ENCODE results near the gene CLPTM1.

Gene CLPTM1

DNA sequence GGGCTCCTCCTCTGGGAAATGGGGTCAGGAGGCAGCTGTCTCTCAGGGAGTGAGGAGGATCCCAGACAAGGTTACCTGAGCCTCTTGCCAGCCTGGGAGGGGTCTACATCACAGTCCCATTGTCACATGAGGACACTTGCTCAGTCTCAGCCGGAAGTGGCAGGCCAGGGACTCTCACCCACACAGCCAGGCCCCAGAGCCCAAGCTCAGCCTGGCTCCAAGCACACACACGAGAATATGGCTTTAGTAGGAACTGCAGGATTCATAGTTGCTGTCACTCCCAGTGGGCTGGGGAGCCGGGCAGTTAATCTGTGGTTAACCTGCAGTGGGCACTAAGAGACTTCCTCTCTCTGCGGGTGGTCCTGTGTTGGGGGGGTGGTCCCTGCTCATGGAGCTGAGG lies 30.3 kb downstream of the CLPTM1 start:
- DNase-seq (ENCODE audit: extremely low spot score), result no peak
- ChIA-PET CTCF (no interaction called here), POLR2A (no interaction called here)
- TF ChIP-seq SP1 (IDR thresholded peaks at IDR 0.05), result no peak

DNA sequence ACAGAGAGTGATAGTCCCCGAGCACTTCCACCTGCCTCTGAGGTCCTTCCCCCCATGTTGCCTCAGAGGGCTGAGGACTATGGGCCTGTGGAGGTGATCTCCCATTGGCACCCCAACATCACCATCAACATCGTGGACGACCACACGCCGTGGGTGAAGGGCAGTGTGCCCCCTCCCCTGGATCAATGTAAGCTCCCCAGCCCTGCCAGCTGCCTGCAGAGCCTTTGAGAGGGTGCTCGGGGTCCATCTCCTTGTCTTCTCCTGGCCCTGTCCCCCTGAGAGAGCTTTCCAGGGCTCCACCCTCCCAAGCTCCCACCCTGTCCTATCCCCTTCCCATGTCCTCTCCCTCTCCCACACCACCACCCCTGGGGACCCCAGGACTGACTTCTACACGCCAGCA lies 31.2 kb downstream of the CLPTM1 start:
- POLR2A ChIA-PET, result interaction anchor here (0.7 to 1.1 kb wide), 2 partner anchors 29 to 30 kb away, joined by 3 read pairs; no protein-coding TSS in a partner anchor
- TF ChIP-seq TARDBP (IDR thresholded peaks at IDR 0.05) (no peak), NFRKB (IDR thresholded peaks at IDR 0.05) (no peak), SUZ12 (IDR thresholded peaks at IDR 0.05) (no peak), FOXA1 (IDR thresholded peaks at IDR 0.05) (no peak), ZNF384 (IDR thresholded peaks at IDR 0.05) (no peak), LEF1 (IDR thresholded peaks at IDR 0.05; ENCODE audit: borderline replicate concordance) (no peak), CTBP1 (IDR thresholded peaks at IDR 0.05; ENCODE audit: borderline replicate concordance) (no peak), FOXK2 (IDR thresholded peaks at IDR 0.05) (no peak), BHLHE40 (IDR thresholded peaks at IDR 0.05; ENCODE audit: borderline replicate concordance) (no peak), ELF4 (IDR thresholded peaks at IDR 0.05) (no peak), HDGF (IDR thresholded peaks at IDR 0.05; ENCODE audit: borderline replicate concordance) (no peak), SP1 (IDR thresholded peaks at IDR 0.05) (no peak)
- TF ChIP-seq, protein P1, sequence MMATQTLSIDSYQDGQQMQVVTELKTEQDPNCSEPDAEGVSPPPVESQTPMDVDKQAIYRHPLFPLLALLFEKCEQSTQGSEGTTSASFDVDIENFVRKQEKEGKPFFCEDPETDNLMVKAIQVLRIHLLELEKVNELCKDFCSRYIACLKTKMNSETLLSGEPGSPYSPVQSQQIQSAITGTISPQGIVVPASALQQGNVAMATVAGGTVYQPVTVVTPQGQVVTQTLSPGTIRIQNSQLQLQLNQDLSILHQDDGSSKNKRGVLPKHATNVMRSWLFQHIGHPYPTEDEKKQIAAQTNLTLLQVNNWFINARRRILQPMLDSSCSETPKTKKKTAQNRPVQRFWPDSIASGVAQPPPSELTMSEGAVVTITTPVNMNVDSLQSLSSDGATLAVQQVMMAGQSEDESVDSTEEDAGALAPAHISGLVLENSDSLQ (IDR thresholded peaks at IDR 0.05), result no peak
- DNase-seq (ENCODE audit: extremely low spot score), result no peak
- CTCF ChIA-PET, result no interaction called here

- TF ChIP-seq L3MBTL2 (conservative IDR thresholded peaks at IDR 0.05) (no peak), FOXA1 (IDR thresholded peaks at IDR 0.05) (no peak), LEF1 (IDR thresholded peaks at IDR 0.05; ENCODE audit: borderline replicate concordance) (no peak), ZNF384 (IDR thresholded peaks at IDR 0.05) (no peak), ARNT (IDR thresholded peaks at IDR 0.05) (no peak), SUZ12 (IDR thresholded peaks at IDR 0.05) (no peak), TARDBP (IDR thresholded peaks at IDR 0.05) (no peak), SP1 (IDR thresholded peaks at IDR 0.05) (no peak), ELF4 (IDR thresholded peaks at IDR 0.05) (no peak), NFRKB (IDR thresholded peaks at IDR 0.05) (no peak), HDGF (IDR thresholded peaks at IDR 0.05; ENCODE audit: borderline replicate concordance) (no peak), CTBP1 (IDR thresholded peaks at IDR 0.05; ENCODE audit: borderline replicate concordance) (no peak), FOXM1 (IDR thresholded peaks at IDR 0.05; ENCODE audit: borderline replicate concordance) (no peak), BHLHE40 (IDR thresholded peaks at IDR 0.05; ENCODE audit: borderline replicate concordance) (no peak), FOXK2 (IDR thresholded peaks at IDR 0.05) (no peak)
- TF ChIP-seq, protein P1 (IDR thresholded peaks at IDR 0.05), result no peak
- ChIA-PET POLR2A (interaction anchor here (0.7 kb wide), 1 partner anchor 30 kb away, joined by 3 read pairs; no protein-coding TSS in a partner anchor), CTCF (no interaction called here)
- no peak for DNase-seq (ENCODE audit: extremely low spot score)
These were observed 32.0 kb downstream of the CLPTM1 start for GRCh38 chr19:44987148-44987675.

- CTCF ChIA-PET, result interaction anchor here (0.8 kb wide), 1 partner anchor 84 kb away, joined by 5 read pairs; no protein-coding TSS in a partner anchor
- no peak for DNase-seq (ENCODE audit: extremely low spot score)
- POLR2A ChIA-PET, result no interaction called here
- TF ChIP-seq ARNT (IDR thresholded peaks at IDR 0.05), result no peak
- TF ChIP-seq HDGF (IDR thresholded peaks at IDR 0.05; ENCODE audit: borderline replicate concordance), result no peak
These were observed 33.1 kb downstream of the CLPTM1 start for GRCh38 chr19:44988273-44988672.

DNA sequence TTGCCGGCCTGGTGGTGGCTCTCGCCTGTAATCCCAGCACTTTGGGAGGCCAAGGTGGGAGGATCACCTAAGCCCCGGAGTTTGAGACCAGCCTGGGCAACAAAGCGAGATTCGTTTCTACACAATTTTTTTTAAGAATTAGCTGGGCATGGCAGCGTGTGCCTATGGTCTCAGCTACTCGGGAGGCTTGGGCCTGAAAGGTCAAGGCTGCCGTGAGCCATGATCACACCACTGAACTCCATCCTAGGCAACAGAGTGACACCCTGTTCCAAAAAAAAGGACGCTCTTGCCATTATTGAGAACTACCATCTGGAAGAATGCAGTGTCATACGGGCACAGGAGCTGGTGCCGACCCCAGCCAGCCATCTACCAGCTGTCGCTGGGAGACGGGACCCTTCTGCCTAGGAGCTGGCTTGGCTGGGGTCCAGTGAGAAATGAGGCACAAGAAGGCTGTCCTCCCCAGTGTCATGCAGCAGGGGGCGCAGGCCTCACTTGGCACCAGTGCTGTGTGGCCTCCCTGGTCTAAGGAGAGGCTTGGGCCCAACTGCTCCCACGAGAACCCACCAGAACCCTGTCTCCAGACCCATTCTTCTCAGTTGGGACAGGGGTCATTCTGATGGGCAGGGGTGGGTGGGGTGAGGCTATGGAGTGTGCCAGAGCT lies 33.8 kb downstream of the CLPTM1 start:
- CTCF ChIA-PET, result interaction anchor here (0.6 to 1.2 kb wide), 3 partner anchors 37 to 85 kb away, joined by 3 to 5 read pairs (median 5); no protein-coding TSS in a partner anchor
- POLR2A ChIA-PET, result no interaction called here
- peak; percentile 74 for DNase-seq (ENCODE audit: extremely low spot score)
- no peak for TF ChIP-seq ELF4 (IDR thresholded peaks at IDR 0.05)
- no peak for TF ChIP-seq ARNT (IDR thresholded peaks at IDR 0.05)
- TF ChIP-seq NFRKB (IDR thresholded peaks at IDR 0.05), result no peak
- no peak for TF ChIP-seq FOXM1 (IDR thresholded peaks at IDR 0.05; ENCODE audit: borderline replicate concordance)
- TF ChIP-seq HDGF (IDR thresholded peaks at IDR 0.05; ENCODE audit: borderline replicate concordance), result no peak
- TF ChIP-seq LEF1 (IDR thresholded peaks at IDR 0.05; ENCODE audit: borderline replicate concordance), result no peak
- TF ChIP-seq ZNF384 (IDR thresholded peaks at IDR 0.05), result no peak
- TF ChIP-seq BHLHE40 (IDR thresholded peaks at IDR 0.05; ENCODE audit: borderline replicate concordance), result no peak
- no peak for TF ChIP-seq SUZ12 (IDR thresholded peaks at IDR 0.05)

DNA sequence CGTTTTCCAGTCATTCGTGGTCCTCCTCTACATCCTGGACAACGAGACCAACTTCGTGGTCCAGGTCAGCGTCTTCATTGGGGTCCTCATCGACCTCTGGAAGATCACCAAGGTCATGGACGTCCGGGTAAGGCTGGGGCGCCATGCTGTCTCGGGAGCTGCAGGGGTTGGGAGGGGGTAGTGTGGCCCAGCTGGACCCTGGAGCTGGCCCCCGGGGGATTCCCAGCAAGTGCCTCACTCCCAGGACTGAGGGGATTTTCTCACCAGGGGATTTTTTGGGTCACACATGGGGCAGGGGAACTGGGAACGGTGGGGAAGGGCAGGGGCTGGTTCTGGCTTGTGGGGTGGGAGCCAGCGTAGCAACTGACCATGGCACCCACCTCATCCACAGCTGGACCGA lies 35.3 kb downstream of the CLPTM1 start:
- CTCF ChIA-PET, result interaction anchor here (0.5 kb wide), 1 partner anchor 10 kb away, joined by 3 read pairs; no protein-coding TSS in a partner anchor
- TF ChIP-seq HDGF (IDR thresholded peaks at IDR 0.05; ENCODE audit: borderline replicate concordance) (no peak), SP1 (IDR thresholded peaks at IDR 0.05) (no peak), BHLHE40 (IDR thresholded peaks at IDR 0.05; ENCODE audit: borderline replicate concordance) (no peak), L3MBTL2 (conservative IDR thresholded peaks at IDR 0.05) (no peak), TARDBP (IDR thresholded peaks at IDR 0.05) (no peak), NFRKB (IDR thresholded peaks at IDR 0.05) (no peak), ARNT (IDR thresholded peaks at IDR 0.05) (no peak), FOXM1 (IDR thresholded peaks at IDR 0.05; ENCODE audit: borderline replicate concordance) (no peak), SUZ12 (IDR thresholded peaks at IDR 0.05) (no peak), FOXA1 (IDR thresholded peaks at IDR 0.05) (no peak), ZNF384 (IDR thresholded peaks at IDR 0.05) (no peak), ELF4 (IDR thresholded peaks at IDR 0.05) (no peak), FOXK2 (IDR thresholded peaks at IDR 0.05) (no peak), CTBP1 (IDR thresholded peaks at IDR 0.05; ENCODE audit: borderline replicate concordance) (no peak), LEF1 (IDR thresholded peaks at IDR 0.05; ENCODE audit: borderline replicate concordance) (no peak)
- TF ChIP-seq, protein P1 (IDR thresholded peaks at IDR 0.05), result no peak
- no peak for DNase-seq (ENCODE audit: extremely low spot score)
- POLR2A ChIA-PET, result no interaction called here
